HS-5 (cell line): ENCODE results near the gene DPP6.

Source experiments
- DNase-seq: peaks from one replicate; pipeline ENCODE4 v3.0.0-alpha.2; 2012; ENCODE audit warnings: low read depth

DPP6 gene

DNA sequence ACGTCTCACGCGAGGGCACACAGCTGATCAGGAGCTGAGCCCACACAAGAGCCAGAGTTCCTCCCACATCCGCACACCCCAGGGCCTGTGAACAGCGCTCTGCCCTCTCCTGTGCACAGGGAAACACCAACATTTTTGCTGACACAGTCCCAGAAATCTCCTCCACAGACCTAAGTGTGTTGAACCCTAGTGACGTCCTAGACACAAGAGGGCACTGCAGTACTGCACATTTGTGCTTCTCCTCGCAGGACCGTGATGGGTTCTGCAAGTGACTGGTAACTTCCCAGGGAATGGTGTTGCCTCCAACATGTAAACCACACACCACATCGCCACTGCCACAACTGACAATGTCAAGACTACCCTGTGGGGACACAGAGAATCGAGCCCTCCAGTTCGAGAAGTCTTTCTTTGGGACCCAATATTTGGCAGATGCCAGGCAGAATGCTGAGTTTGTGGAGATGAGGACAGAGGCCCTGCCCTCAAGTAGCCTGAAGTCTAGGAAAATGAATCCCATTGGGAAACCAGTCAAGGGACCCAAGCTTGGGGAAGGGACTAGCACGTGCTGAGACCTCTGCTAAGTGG is 780.5 kb downstream of the DPP6 start:
- DNase-seq: no peak

DNA sequence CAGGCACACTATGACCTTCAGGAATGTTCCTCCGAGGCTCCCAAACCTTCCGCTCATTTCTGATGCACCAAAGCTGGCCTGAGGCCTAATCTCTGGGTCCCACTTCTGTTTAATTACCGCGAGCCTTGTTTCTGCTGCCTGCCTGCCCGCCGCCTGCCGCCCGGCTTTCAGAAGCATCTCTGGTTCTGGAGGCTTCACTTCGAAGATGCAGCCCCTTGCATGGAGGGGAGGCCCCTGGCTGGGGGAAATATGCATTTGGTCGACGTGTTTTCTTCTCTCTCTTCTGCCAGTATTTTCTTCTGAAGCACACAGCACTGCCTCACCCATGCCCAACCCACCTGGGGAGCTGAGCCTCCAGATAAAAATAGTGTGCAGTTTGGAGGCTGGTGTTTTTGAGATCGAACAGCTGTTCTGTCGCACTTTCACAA is 783.8 kb downstream of the DPP6 start:
- DNase-seq: no peak

DNA sequence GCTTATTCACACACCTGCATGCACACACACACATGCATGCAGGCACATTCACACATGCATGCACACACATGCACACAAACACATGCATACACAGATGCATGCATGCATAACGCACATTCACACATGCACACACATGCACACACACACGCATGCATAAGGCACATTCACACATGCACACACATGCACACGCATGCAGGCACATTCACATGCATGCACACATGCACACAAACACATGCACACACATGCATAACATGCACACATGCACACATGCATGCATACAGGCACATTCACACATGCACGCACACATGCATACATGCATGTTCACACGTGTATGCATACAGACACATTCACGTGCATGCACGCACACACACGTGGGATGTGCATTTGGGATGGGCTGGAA is 784.9 kb downstream of the DPP6 start:
- no peak for DNase-seq

DNA sequence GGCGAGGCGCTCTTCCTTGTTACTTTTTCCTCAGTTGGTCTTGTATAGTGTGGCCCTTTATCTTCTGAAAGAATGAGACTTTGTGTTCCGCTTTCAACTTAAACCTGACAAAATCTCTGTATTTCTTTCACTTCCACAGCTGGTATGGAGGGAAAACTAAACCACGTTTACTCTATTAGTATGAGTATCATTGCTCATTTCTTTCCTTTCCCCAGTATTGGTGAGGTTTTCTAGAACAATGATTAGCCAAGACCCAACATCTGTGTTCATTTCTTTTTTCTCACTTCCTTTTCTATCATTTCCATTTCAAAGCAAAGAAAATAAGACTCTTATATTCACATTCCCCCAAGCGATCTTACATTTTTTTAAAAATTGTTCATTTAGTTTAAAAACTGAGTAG is 785.4 kb downstream of the DPP6 start:
- no peak for DNase-seq

DNA sequence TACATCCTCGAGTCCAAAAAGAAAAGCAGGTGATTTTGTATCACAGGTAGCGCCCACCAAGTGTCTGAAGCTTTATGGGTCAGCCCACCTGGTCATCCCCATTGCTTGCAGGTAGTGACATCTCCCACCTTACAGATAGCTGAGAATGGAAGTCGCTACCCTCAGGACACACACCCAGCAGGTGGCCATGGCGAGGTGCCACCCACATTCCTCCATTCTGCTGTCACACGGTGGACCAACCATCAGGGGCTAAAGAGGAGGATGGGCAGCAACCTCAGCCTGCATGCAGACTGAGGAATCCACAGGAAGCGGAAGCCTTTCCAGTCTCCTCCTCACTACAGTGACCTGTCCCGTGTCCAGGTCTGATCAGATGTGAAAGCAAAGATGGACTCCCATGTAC is 787.9 kb downstream of the DPP6 start:
- no peak for DNase-seq

DNA sequence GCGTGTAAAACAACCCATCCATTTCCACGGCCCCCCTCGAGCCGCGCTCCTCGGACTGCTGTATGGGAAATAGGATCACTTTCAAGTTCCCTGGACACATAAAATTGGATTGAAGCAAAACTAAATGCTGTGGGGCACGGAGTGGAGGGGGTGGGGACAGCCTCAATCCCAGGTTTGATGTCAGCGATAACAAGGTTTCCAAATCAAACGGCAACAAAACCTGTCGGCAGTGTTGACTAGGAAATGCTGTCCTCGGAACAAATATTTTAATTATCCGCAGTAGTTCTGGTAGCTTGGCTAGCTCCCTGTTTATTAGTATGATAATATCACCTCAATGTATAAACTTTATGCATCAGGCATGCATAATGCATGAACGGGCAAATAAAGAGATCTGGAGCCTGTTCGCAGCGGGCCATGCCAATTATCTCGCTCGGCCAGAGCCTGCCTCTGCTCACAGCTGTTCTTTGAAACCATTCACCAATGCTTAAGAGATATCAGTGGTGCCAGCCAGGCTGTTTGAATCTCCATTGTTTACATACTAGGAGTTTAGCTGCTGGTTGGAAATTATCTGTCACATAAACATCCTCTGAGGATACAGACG is 789.6 kb downstream of the DPP6 start:
- DNase-seq: no peak

DNA sequence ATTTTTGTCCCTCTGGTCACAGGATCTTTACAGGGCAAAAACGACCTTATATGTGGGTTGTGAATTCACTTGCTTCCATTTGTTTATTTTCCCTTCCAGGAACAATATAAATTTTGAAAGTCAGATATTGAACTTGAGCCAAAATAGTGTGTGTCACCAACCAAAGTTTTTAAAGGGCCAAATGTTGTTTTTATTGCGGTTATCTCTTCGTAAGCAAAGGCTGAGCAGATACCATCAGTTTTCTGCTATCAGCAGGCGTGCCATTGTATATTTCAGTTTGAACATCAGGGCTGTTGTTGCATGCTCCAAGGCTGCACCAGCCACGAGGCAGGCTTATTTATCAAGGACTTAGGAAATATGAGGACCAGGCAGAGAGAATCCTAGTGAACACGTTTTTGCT is 790.4 kb downstream of the DPP6 start:
- no peak for DNase-seq

DNA sequence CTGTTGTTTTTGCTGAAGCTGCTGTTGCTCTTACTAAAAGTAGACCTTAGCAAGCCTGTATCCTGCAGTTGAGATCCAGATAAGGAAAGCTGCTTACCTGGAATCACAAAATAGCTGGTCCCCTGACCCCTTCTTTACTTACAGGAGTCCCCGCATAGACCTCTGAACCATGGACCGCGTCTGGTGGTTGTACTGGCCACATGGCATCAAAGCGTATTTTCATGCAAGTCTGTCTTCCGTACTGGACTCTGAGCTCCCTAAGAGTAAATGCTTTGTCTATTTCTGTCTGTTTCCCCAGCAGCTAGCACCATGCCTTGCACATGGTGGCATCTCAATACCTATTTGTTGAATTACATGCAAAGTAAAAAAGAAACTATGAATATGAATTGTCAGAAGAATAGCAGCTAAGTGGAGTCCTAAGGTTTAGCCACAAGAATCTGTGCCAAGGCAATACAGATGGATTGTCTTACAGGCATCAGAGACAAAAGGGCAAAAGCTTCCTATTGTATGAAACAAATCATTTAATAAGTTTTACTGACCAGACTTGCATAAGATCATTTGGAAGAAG is 791.6 kb downstream of the DPP6 start:
- DNase-seq: no peak

DNA sequence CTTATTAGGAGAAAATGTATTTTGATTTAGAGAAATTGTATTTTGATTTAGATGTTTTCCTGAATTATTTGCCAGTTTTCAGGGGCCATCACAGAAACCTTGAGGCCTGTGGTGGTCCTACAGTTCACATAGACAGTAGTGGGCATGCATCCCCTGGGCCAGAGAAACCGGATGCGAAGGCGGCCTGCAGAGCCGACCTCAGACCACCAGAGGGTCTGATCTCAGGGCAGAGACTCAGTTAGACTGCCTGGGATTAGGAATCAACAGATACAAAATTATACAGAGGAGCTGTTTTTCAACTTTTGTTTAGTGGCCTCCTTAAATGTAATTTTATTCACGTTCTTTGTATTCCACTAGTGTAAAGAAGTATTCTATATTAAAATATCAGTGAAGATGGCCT is 792.3 kb downstream of the DPP6 start:
- DNase-seq: no peak

DNA sequence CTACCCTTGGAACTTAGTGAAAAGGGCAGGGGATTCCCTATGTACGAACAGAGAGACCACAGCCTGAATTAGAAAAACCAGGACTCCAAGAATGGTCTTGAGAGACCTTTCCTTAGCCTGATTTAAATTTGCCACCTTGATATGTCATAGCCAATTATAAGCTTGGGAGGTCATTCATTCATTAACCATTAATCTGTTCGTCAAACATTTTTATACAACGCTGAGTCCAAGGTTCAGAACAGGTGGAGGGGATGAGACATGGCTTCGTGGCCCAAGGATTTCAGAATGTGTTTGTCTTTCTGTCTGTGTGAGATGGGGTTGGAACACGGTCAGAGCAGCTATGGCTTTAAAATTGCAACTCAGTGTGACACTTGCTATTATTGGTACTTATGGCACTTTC is 792.8 kb downstream of the DPP6 start:
- no peak for DNase-seq

DNA sequence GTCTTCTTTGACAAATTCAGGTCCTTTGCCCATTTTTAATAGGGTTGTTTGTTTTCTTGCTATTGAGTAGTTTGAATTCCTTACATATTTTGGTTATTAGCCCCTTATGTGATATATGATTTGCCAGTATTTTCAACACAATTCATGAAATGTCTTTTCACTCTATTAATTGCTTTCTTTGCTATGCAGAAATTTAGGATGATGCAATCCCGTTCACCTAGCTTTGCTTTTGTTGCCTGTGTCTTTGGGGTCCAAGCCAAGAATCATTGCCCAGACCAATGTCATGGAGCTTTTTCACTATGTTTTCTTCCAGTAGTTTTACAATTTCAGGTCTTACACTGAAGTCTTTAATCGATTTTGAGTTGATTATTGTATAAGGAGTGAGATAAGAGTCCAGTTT is 796.3 kb downstream of the DPP6 start:
- DNase-seq: no peak

DNA sequence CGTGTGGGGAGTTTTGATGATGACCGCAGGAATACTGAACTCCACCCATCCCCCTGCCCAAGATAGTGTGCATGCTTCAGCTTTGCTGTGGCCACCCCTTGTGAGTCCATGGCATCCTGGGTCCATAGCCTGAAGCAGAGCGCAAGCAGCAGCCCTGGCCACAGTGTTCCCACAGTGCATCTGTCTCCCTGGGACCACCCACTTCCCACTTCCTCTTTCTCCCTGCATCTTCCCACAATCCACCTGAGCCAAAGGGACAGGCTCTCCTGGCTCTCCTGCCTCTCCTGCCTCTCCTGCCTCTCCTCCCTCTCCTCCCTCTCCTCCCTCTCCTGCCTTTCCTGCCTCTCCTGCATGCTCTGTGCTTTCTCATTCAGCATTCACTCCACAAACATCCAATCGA is 800.0 kb downstream of the DPP6 start:
- no peak for DNase-seq

DNA sequence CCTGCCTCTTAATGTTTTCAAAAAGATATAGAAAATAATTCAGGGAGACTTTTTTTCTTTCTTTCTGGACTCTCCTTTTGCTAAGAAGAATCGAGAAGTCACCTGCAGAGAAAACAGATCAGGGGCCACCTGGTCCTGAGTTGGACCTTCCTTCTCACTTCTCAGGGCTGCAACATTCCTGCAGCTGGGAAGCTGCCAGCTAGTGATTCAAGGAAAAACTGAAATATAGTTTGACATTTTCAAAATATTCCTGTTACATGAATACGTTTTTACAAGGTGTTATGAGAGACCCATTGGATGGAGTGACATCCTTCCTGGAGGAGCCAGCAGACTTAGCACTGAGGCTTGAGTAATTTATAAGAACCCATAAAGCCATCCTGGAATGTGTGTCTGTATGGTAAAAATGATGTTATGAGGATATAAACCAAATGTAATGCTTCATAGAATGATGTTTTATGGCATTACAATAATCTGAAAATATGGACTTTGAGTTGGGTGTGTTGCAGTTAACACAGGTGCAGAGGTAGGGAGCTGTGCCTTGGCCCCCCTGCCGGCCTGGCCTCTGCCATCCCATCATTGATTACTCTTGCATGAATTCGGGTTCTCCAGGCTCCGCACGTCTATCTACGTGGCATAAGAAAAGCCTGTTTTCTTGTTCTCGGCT is 801.0 kb downstream of the DPP6 start:
- no peak for DNase-seq

DNA sequence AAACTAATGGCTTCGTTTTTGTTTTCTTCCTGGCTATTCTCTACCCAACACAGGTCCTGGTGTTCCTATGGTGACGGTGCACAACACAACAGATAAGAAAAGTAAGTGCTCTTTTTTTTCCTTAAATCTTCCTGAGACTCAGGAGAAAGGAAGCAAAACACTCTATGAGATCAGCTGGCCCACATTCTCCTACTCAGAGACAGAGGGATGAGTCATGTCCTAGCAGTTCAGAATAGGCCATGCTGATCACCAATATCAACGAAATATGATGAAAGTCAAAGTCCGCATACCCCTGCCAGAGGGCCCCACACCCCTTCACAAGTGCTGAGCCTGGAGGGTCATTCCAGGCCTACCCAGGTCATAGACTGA is 801.5 kb downstream of the DPP6 start:
- no peak for DNase-seq

DNA sequence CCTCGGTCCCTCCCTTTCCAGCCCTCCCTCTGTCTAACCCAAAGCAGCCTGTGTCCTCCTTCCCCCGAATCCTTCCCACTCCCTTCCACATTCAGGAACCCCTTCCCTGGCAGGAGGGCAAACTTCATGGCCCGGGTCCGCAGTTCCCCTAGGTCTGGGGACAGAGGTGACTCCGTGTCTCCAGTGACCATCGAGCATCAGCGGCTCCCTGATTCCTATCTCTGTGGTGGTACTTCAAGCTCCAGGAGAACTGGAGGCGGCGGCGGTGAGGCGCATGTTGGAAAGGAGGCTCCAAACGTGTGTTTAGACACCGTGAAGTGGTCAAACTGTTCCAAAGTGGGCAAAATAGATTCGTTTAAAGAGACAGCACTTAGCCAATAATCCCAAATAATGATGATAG is 802.6 kb downstream of the DPP6 start:
- no peak for DNase-seq

DNA sequence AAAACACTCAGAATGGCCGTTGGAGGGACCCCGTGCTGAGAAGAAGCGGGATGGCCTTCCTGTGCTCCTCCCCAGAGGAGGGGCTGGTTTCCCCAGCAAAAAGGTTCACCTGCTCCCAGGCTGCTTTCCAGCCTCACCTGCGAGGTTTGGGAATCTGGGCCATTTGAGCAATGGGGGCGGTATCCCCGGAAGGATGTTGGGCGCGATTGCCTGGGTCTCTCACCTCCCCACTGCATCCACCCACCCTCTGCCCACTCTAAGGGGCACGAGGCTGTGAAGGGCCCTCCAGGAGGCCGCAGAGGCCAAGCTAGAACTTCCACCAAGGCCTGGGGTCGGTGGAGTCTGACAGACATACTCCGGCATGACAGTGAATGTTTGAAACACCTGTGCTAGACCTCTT is 803.2 kb downstream of the DPP6 start:
- no peak for DNase-seq

DNA sequence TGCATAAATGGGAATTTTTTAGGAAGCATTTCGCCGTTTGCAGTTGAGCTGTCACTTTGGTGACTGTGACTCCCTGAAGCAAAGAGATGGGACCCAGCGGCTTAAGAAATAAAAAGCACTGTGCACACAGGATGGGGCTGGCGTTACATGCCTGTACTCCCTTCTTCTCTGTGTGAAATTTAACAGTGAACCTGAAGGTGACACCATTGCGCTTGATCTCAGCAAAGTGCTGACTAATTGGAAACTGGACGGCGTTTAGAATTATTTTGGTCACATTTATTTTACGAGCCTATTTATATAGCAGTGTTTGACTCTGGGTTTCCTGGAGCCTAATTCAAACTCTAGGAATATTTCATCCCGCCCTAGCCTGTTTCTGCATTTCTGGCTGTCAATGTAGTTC is 804.5 kb downstream of the DPP6 start:
- DNase-seq: no peak

DNA sequence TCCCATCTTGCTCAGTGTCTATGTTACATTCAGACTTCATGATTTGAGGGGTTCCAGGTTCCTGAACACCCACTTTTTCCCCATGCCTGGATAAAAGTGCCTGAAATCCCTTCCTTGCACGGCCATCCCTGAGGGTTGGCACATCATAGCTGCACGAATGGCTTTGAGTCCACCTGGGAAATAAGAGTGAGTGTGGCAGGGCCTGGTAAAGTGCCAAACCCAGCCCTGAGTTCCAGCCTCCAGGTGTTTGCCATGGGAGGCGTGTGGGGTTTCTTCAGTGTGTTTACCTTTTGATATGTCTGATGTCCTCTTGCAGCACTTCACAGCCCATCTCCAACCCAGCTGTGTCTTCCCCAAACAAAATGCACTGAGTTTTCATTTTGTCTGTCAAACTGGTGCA is 805.0 kb downstream of the DPP6 start:
- no peak for DNase-seq

DNA sequence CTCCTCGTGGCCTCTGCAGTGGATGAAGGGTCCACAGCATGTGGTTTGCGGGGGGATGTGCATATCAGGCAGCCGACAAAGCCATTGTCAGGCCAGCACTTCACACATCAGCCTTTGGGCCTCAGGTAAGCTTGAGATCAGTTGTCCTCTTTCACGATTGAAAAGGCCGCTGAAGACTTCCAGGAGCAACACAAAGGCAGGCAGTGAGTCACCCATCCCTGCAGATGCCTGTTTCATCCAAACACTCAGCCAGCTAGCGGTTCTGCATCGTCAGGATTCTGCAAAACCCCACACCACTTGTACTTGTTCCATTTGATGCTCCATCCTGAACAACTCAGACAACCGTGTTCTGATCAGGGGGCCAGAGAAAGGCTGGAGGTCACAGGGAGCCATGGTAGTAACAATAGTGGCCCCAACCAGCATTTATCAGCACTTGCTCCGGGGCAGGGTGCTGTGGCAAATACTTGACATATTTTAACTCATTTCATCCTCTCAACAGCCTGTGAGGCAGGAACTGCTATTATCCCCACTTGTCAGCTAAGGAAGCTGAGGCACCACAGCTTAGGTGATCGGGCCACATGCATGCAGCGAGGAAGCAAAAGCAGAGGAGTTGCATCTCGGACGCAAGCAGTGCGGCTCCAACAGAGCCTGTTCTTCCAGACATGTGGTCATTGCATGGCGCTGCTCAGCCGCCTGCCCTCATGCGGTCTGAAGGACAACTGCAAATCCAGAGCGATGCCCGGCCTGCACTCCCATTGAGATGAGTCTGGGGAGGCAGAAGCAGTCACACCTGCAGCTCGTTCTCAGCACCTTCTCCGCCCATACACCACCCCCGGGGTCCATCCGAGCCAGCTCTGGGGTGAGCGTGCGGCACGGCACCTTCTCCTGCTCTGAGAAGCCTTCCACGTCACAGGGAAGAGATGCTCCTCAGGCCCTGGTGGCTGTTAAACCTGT is 805.8 kb downstream of the DPP6 start:
- no peak for DNase-seq

DNA sequence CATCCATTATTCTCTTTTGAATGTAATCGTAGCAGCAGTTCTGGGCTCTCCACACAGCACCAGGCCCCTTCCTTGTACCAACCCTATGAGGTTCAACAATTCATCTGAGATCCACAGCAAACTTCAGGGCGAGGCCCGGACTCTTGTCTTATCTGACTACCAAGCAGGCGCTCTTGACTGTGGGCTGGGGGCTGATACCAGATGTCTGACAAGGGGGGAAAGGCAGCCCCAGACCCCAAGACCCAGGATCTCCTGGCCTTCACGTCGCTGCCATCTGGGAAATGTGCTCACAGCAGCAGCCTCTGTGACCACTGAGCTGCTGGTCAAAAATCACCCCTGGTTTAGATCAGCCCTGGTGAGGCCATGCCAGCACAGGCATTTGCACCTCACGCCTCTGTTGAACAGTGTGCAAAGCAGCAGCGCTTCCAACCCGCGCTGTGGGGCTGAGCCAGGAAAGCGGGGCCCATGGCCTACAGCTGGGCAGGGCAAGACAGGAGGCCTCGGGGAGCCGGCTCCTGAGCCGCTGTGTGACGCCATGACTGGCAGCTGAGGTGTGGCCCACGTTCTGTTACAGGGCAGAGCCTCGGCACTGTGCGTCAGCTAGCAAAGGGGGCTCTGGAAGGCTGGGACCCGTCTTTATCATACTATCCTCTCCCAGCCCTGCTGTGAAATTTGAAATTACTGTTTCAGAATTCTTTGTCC is 806.8 kb downstream of the DPP6 start:
- no peak for DNase-seq

DNA sequence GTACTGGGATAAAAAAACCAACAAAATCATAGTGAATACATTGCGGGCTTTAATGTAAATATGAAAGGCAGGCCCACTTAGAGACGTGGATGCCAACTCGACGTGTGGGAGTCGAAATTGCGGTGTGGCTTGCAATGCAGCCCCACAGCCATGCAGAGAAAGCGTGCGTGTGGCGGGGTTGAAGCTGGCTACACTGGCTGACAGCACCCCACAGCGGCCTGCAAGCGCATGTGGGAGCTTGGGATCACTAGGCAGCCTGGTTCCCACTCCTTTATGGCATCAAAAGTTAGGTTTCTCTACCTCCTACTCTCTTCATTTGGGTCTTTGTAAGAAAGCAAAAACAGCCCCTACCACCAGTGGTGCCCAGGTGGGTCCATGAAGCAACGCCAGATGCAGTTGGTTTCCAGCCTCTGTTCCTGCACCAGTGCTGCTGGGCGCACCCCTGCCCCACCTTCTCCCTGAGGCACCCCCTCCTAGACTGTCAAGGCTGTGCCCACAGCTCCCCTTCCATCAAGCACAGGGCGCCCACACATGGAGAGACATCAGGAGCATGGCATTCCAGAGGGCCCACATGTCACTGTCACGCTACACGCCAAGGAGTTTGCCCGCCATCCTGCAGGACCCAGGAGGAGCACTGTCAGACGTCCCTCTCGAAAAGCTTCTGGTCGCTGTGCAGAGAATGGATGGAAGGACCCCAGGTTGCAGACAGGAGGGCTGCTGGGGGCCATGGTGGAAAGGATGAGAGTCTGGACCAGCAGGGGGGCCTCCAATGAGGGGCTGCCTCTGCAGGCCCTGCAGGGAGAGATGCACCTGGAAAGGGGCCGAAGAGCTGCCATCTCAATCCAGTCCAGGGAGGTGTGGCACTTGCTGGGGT is 807.8 kb downstream of the DPP6 start:
- no peak for DNase-seq
